ENCODE results near the gene RBM43. TPM values are rescaled to one million over a fixed set of nuclear protein-coding genes. Genes with fewer than 3 reads are reported as not detected.
"Not testable (repeated sequence)": the region's sequence is repeated elsewhere in the genome, so short reads cannot be mapped to it uniquely, and the experiment has no call there.

Gene RBM43
- total RNA-seq, 1 donor from 2014 or later: 2.9 TPM

GRCh38 chr2:151238527-151239487 is 22.9 kb downstream of the RBM43 start:
- no peaks in the 10 kb centered on the region for H3K9me3 Mint-ChIP-seq
- no peak for DNase-seq (ENCODE audit: low spot score)
- intact Hi-C loops (cut with micrococcal nuclease): loop anchor here (1.0 to 10.0 kb wide), 3 partner anchors 184 to 1642 kb away; partner anchors contain the start of gene RND3
- H3K36me3 Mint-ChIP-seq (ENCODE audit: low read depth): no peaks in the 10 kb centered on the region
- H3K4me3 Mint-ChIP-seq: no peak overlapping the region
- H3K27me3 Mint-ChIP-seq (ENCODE audit: insufficient read depth): peaks cover 9% of the 10 kb centered on the region
- H3K27ac Mint-ChIP-seq: no peak overlapping the region
- no peaks in the 10 kb centered on the region for H3K4me1 Mint-ChIP-seq (ENCODE audit: low read depth)

- Mint-ChIP-seq H3K9me3 (no peaks in the 10 kb centered on the region), H3K4me1 (ENCODE audit: low read depth) (no peaks in the 10 kb centered on the region), H3K4me3 (no peak overlapping the region), H3K27ac (no peak overlapping the region), H3K27me3 (ENCODE audit: insufficient read depth) (peaks cover 13% of the 10 kb centered on the region), H3K36me3 (ENCODE audit: low read depth) (no peaks in the 10 kb centered on the region)
- intact Hi-C loops (cut with micrococcal nuclease): loop anchor here (2.0 to 10.0 kb wide), 2 partner anchors 183 to 751 kb away; partner anchors contain the start of gene RND3
- no peak for DNase-seq (ENCODE audit: low spot score)
These were observed 24.1 kb downstream of the RBM43 start for GRCh38 chr2:151237422-151238025.

- DNase-seq (ENCODE audit: low spot score); H3K9me3 Mint-ChIP-seq: not testable (repeated sequence)
- intact Hi-C loops (cut with micrococcal nuclease): loop anchor here (10.0 kb wide), 1 partner anchor 179 kb away; no protein-coding TSS in a partner anchor
These were observed 27.9 kb downstream of the RBM43 start for GRCh38 chr2:151233760-151234159.

GRCh38 chr2:151233288-151233687 is 28.4 kb downstream of the RBM43 start:
- not testable (repeated sequence) for H3K9me3 Mint-ChIP-seq; H3K27ac Mint-ChIP-seq; H3K4me1 Mint-ChIP-seq (ENCODE audit: low read depth); H3K4me3 Mint-ChIP-seq; DNase-seq (ENCODE audit: low spot score); H3K36me3 Mint-ChIP-seq (ENCODE audit: low read depth)
- peaks cover 30% of the 10 kb centered on the region for H3K27me3 Mint-ChIP-seq (ENCODE audit: insufficient read depth)
- intact Hi-C loops (cut with micrococcal nuclease): loop anchor here (10.0 kb wide), 1 partner anchor 178 kb away; no protein-coding TSS in a partner anchor

More at GRCh38 chr2:151233760-151234159, 27.9 kb downstream of the RBM43 start:
- peaks cover 29% of the 10 kb centered on the region for H3K27me3 Mint-ChIP-seq (ENCODE audit: insufficient read depth)
- not testable (repeated sequence) for H3K36me3 Mint-ChIP-seq (ENCODE audit: low read depth); H3K27ac Mint-ChIP-seq; H3K4me3 Mint-ChIP-seq; H3K4me1 Mint-ChIP-seq (ENCODE audit: low read depth)

GRCh38 chr2:151230627-151231140 is 31.0 kb downstream of the RBM43 start:
- H3K36me3 Mint-ChIP-seq (ENCODE audit: low read depth): no peaks in the 10 kb centered on the region
- no peaks in the 10 kb centered on the region for H3K4me1 Mint-ChIP-seq (ENCODE audit: low read depth)
- no peaks in the 10 kb centered on the region for H3K9me3 Mint-ChIP-seq
- peaks cover 27% of the 10 kb centered on the region for H3K27me3 Mint-ChIP-seq (ENCODE audit: insufficient read depth)
- H3K4me3 Mint-ChIP-seq: no peak overlapping the region
- no peak overlapping the region for H3K27ac Mint-ChIP-seq
- intact Hi-C loops (cut with micrococcal nuclease): loop anchor here (10.0 kb wide), 1 partner anchor 176 kb away; no protein-coding TSS in a partner anchor
- no peak for DNase-seq (ENCODE audit: low spot score)

GRCh38 chr2:151228847-151229512 is 32.7 kb downstream of the RBM43 start:
- Mint-ChIP-seq H3K27ac (no peak overlapping the region), H3K4me3 (no peak overlapping the region), H3K4me1 (ENCODE audit: low read depth) (no peaks in the 10 kb centered on the region), H3K36me3 (ENCODE audit: low read depth) (no peaks in the 10 kb centered on the region), H3K27me3 (ENCODE audit: insufficient read depth) (peaks cover 27% of the 10 kb centered on the region), H3K9me3 (no peaks in the 10 kb centered on the region)
- intact Hi-C loops (cut with micrococcal nuclease): no loop called here
- no peak for DNase-seq (ENCODE audit: low spot score)

GRCh38 chr2:151217343-151217742 is 44.3 kb downstream of the RBM43 start:
- Mint-ChIP-seq H3K9me3 (no peaks in the 10 kb centered on the region), H3K27ac (no peak overlapping the region), H3K4me1 (ENCODE audit: low read depth) (no peaks in the 10 kb centered on the region), H3K36me3 (ENCODE audit: low read depth) (no peaks in the 10 kb centered on the region), H3K4me3 (no peak overlapping the region), H3K27me3 (ENCODE audit: insufficient read depth) (peaks cover 10% of the 10 kb centered on the region)
- no peak for DNase-seq (ENCODE audit: low spot score)
- intact Hi-C loops (cut with micrococcal nuclease): no loop called here

- Mint-ChIP-seq H3K4me1 (ENCODE audit: low read depth) (no peaks in the 10 kb centered on the region), H3K4me3 (no peak overlapping the region), H3K27me3 (ENCODE audit: insufficient read depth) (peaks cover 7% of the 10 kb centered on the region), H3K36me3 (ENCODE audit: low read depth) (no peaks in the 10 kb centered on the region), H3K27ac (no peak overlapping the region), H3K9me3 (no peaks in the 10 kb centered on the region)
- intact Hi-C loops (cut with micrococcal nuclease): no loop called here
- no peak for DNase-seq (ENCODE audit: low spot score)
These were observed 54.6 kb downstream of the RBM43 start for GRCh38 chr2:151207100-151207499.

GRCh38 chr2:151206446-151206968 is 55.2 kb downstream of the RBM43 start:
- intact Hi-C loops (cut with micrococcal nuclease): no loop called here
- no peaks in the 10 kb centered on the region for H3K36me3 Mint-ChIP-seq (ENCODE audit: low read depth)
- DNase-seq (ENCODE audit: low spot score): no peak
- no peak overlapping the region for H3K27ac Mint-ChIP-seq
- H3K4me1 Mint-ChIP-seq (ENCODE audit: low read depth): no peaks in the 10 kb centered on the region
- H3K4me3 Mint-ChIP-seq: no peak overlapping the region
- no peaks in the 10 kb centered on the region for H3K9me3 Mint-ChIP-seq
- peaks cover 7% of the 10 kb centered on the region for H3K27me3 Mint-ChIP-seq (ENCODE audit: insufficient read depth)

GRCh38 chr2:151205571-151205970 is 56.1 kb downstream of the RBM43 start:
- no peak for DNase-seq (ENCODE audit: low spot score)
- Mint-ChIP-seq H3K36me3 (ENCODE audit: low read depth) (no peaks in the 10 kb centered on the region), H3K4me3 (no peak overlapping the region), H3K9me3 (no peaks in the 10 kb centered on the region), H3K4me1 (ENCODE audit: low read depth) (no peaks in the 10 kb centered on the region), H3K27ac (no peak overlapping the region), H3K27me3 (ENCODE audit: insufficient read depth) (peaks cover 5% of the 10 kb centered on the region)
- intact Hi-C loops (cut with micrococcal nuclease): no loop called here

- intact Hi-C loops (cut with micrococcal nuclease): no loop called here
- Mint-ChIP-seq H3K36me3 (ENCODE audit: low read depth) (no peaks in the 10 kb centered on the region), H3K9me3 (no peaks in the 10 kb centered on the region), H3K27ac (no peak overlapping the region), H3K27me3 (ENCODE audit: insufficient read depth) (peaks cover 5% of the 10 kb centered on the region), H3K4me1 (ENCODE audit: low read depth) (no peaks in the 10 kb centered on the region), H3K4me3 (no peak overlapping the region)
- DNase-seq (ENCODE audit: low spot score): no peak
These were observed 56.9 kb downstream of the RBM43 start for GRCh38 chr2:151204756-151205155.

GRCh38 chr2:151200844-151201243 is 60.8 kb downstream of the RBM43 start:
- no peaks in the 10 kb centered on the region for H3K4me1 Mint-ChIP-seq (ENCODE audit: low read depth)
- H3K4me3 Mint-ChIP-seq: no peak overlapping the region
- no peak overlapping the region for H3K27ac Mint-ChIP-seq
- no peaks in the 10 kb centered on the region for H3K36me3 Mint-ChIP-seq (ENCODE audit: low read depth)
- H3K9me3 Mint-ChIP-seq: no peaks in the 10 kb centered on the region
- peaks cover 5% of the 10 kb centered on the region for H3K27me3 Mint-ChIP-seq (ENCODE audit: insufficient read depth)
- intact Hi-C loops (cut with micrococcal nuclease): no loop called here
- no peak for DNase-seq (ENCODE audit: low spot score)

Data from activated T-helper 1 cell treated with anti-CD3 and anti-CD28 coated beads, Interleukin-12 subunit alpha, Interleukin-12 subunit beta, Interleukin-2, Interleukin-4 antibody, amounts not matched to agents 30 ng/mL and 10 ng/mL and 1 ng/mL, durations not matched to agents 14 hours and 24 hours and 36 hours (primary cell).